Measurements from ENCODE around the gene HDGFL2.
"Not testable (repeated sequence)": the region's sequence is repeated elsewhere in the genome, so short reads cannot be mapped to it uniquely, and the experiment has no call there.

The HDGFL2 gene

DNA sequence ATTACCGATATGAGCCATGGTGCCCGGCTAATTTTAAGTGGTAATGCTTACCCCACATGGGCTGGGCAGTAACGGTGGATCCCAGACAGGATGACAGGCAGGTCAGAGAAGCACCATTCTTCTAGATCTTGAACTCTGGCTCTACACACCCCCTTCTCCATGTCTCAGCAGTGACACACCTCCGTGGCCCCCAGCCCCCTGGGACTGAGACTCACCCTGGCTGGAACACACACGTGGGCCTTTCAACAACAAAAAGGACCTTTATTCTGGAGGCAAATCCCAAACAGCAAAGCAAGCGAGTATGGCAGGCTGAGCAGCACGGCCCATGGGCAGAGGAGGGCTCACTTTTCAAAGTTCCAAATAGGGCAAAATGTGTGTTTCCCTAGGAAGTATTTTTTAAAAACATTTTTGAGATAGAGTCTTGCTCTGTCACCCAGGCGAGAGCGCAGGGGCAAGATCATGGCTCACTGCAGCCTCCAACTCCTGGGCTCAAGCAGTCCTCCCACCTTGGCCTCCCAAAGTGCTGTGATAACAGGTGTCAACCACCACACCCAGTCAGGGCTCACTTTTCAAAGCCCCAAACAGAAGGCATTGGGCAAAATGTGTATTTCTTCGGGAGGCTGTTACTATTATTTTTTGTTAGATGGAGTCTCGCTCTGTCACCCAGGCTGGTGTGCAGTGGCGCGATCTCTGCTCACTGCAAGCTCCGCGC is 50.4 kb downstream of the HDGFL2 start:
- no peak overlapping the region for H3K4me3 ChIP-seq (ENCODE audit: low read length)
- TF ChIP-seq CTCF (conservative IDR thresholded peaks at IDR 0.05; ENCODE audit: low read depth, low read length) = no peak
- no peak for DNase-seq (ENCODE audit: low read depth)

- peak; percentile 89 for TF ChIP-seq CTCF (conservative IDR thresholded peaks at IDR 0.05; ENCODE audit: low read depth, low read length)
- H3K4me3 ChIP-seq (ENCODE audit: low read length) = no peak overlapping the region
- DNase-seq (ENCODE audit: low read depth) = no peak
These were observed 51.4 kb downstream of the HDGFL2 start for GRCh38 chr19:4523306-4524110.

- no peak overlapping the region for H3K4me3 ChIP-seq (ENCODE audit: low read length)
- no peak for DNase-seq (ENCODE audit: low read depth)
- peak; percentile 90 for TF ChIP-seq CTCF (conservative IDR thresholded peaks at IDR 0.05; ENCODE audit: low read depth, low read length)
These were observed 52.9 kb downstream of the HDGFL2 start for GRCh38 chr19:4524808-4525562.

- no peak for TF ChIP-seq CTCF (conservative IDR thresholded peaks at IDR 0.05; ENCODE audit: low read depth, low read length)
- no peak overlapping the region for H3K4me3 ChIP-seq (ENCODE audit: low read length)
- no peak for DNase-seq (ENCODE audit: low read depth)
These were observed 53.5 kb downstream of the HDGFL2 start for GRCh38 chr19:4525563-4526002.

- H3K4me3 ChIP-seq (ENCODE audit: low read length); DNase-seq (ENCODE audit: low read depth): not testable (repeated sequence)
These were observed 55.3 kb downstream of the HDGFL2 start for GRCh38 chr19:4527377-4527776.

DNA sequence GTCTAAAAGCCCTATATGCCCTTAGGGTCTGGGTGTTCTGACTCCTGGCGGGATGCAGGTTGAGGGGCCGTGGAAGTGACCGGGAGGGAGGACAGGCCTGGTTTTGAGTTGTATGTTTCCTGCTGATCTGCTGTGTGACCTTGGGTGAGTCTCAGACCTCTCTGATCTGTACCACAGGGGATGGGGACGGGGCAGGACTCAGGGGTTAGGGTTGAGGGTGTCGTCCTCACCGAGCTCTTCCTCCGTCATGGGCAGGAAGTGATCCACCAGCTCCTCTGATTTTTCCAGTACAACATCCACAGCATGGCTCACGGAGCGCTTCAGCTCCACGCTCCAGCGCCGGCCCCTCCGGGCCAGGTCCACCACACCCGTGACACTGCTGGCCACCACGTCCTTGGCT is 56.7 kb downstream of the HDGFL2 start:
- no peak for DNase-seq (ENCODE audit: low read depth)
- TF ChIP-seq CTCF (conservative IDR thresholded peaks at IDR 0.05; ENCODE audit: low read depth, low read length) = no peak

GRCh38 chr19:4529924-4530522 is 57.9 kb downstream of the HDGFL2 start:
- H3K4me3 ChIP-seq (ENCODE audit: low read length) = no peak overlapping the region
- no peak for TF ChIP-seq CTCF (conservative IDR thresholded peaks at IDR 0.05; ENCODE audit: low read depth, low read length)
- DNase-seq (ENCODE audit: low read depth) = no peak

More for the DNA sequence above, 56.7 kb downstream of the HDGFL2 start:
- no peak overlapping the region for H3K4me3 ChIP-seq (ENCODE audit: low read length)

Data from retinal pigment epithelial cell (primary cell).